K562 (cell line): ENCODE results near the gene HSPA13. TPM values are rescaled to one million over a fixed set of nuclear protein-coding genes. Genes with fewer than 3 reads are reported as not detected.

ENCODE experiments used
- ATAC-seq: fragments of 200-7000 bp; cut with Tn5 transposase; 3 replicates; pipeline ENCODE4 v1.9.1; 2020; ENCODE audit warnings: moderate library complexity
- BruUV-seq: library from RNA; stranded (reverse); fragments of 400-500 nt; replicated peaks from 2 replicates; lab custom pipeline; 2021; lab: Mats Ljungman, UMichigan
- CTCF ChIA-PET: fragments of 300-600 bp; formaldehyde crosslinking; extraction: SDS; loops from one replicate; lab custom pipeline; 2021; ENCODE audit warnings: low intra/inter-chr PET ratio; lab: Yijun Ruan, JAX
- POLR2A ChIA-PET: fragments of 300-600, 350-650 bp; sonication (Branson Sonifier 250); formaldehyde crosslinking; extraction: SDS; loops from one replicate; lab custom pipeline; 2021; ENCODE audit warnings: antibody characterized with exemption, inconsistent platforms; lab: Yijun Ruan, JAX
- DNase-seq, 4 experiments: peaks; one replicate each; pipeline versions ENCODE4 v3.0.0 to v3.0.0-alpha.2; 2011 to 2018; ENCODE audit warnings: low spot score in 3 of 4, mixed read lengths in 3 of 4; ENCODE audit errors: extremely low read depth in 1 of 4
- FAIRE-seq: peaks from 2 replicates; lab custom pipeline; 2011; peaks lifted over from hg19 to GRCh38; lab: Jason Lieb, UNC
- H2AFZ ChIP-seq: 2 replicates; pipeline ENCODE4 v1.6.0; 2011; ENCODE audit warnings: low read depth, low read length, control low read depth, inconsistent platforms
- H3K27ac ChIP-seq: fragments of 200-600 bp; 3 replicates; pipeline ENCODE4 v1.8.0; 2011; ENCODE audit warnings: low read depth, mild to moderate bottlenecking, control low read depth, inconsistent platforms, low read length, moderate library complexity, mixed read lengths; ENCODE audit errors: extremely low read depth
- H3K27me3 ChIP-seq, 2 experiments: fragments of 300-600 bp in 1 of 2; 2 replicates in 1 of 2; 3 replicates in 1 of 2; pipeline versions ENCODE4 v1.6.0 to v1.8.0; 2011; ENCODE audit warnings: inconsistent platforms in 2 of 2, low read length in 2 of 2, mild to moderate bottlenecking in 1 of 2, mixed read lengths in 1 of 2, moderate library complexity in 1 of 2; ENCODE audit not compliant: control insufficient read depth in 2 of 2, insufficient read depth in 2 of 2
- H3K36me3 ChIP-seq: fragments of 300-600 bp; 3 replicates; pipeline ENCODE4 v1.8.0; 2011; ENCODE audit warnings: mild to moderate bottlenecking, low read length, inconsistent platforms; ENCODE audit not compliant: control insufficient read depth, insufficient read depth
- H3K4me1 ChIP-seq, 2 experiments: fragments of 200-600 bp in 1 of 2; replicated peaks in 1 of 2; 2 replicates in 1 of 2; 3 replicates in 1 of 2; pipeline versions ENCODE4 v1.5.1 to v1.8.0; 2011; ENCODE audit warnings: inconsistent platforms in 2 of 2, low read length in 2 of 2, mild to moderate bottlenecking in 1 of 2, mixed read lengths in 1 of 2, moderate library complexity in 1 of 2; ENCODE audit not compliant: control insufficient read depth in 2 of 2, insufficient read depth in 2 of 2
- H3K4me2 ChIP-seq: 2 replicates; pipeline ENCODE4 v1.6.1; 2011; ENCODE audit warnings: low read length, control low read depth, inconsistent platforms, mixed read lengths; ENCODE audit not compliant: insufficient read depth
- H3K4me3 ChIP-seq: fragments of 200-600 bp; sonication (generic), shearing (Covaris generic); 2 replicates; pipeline ENCODE4 v1.5.1; 2016; ENCODE audit warnings: control low read depth, inconsistent platforms
- H3K79me2 ChIP-seq: fragments of 200-600 bp; 3 replicates; pipeline ENCODE4 v1.8.0; 2011; ENCODE audit warnings: low read length, inconsistent platforms; ENCODE audit not compliant: control insufficient read depth, insufficient read depth
- H3K9ac ChIP-seq, 2 experiments: 2 replicates each; pipeline versions ENCODE4 v1.6.0 to v1.6.1; 2011; ENCODE audit warnings: low read depth in 2 of 2, low read length in 2 of 2, control low read depth in 1 of 2, inconsistent platforms in 1 of 2, mild to moderate bottlenecking in 1 of 2, mixed read lengths in 1 of 2; ENCODE audit not compliant: insufficient read depth in 1 of 2
- H3K9me1 ChIP-seq: one replicate; pipeline ENCODE4 v1.6.0; 2011; ENCODE audit warnings: inconsistent platforms, mild to moderate bottlenecking, low read length, moderate library complexity; ENCODE audit not compliant: control insufficient read depth, insufficient read depth
- H3K9me3 ChIP-seq: replicated peaks from 2 replicates; pipeline ENCODE4 v1.5.1; 2011; ENCODE audit warnings: low read depth, low read length, inconsistent platforms; ENCODE audit not compliant: control insufficient read depth, insufficient read depth
- H4K20me1 ChIP-seq: replicated peaks from 2 replicates; pipeline ENCODE4 v1.6.1; 2011; ENCODE audit warnings: low read length, inconsistent platforms, mixed read lengths; ENCODE audit not compliant: control insufficient read depth, insufficient read depth
- ATF3 ChIP-seq, 2 experiments: fragments of 450-650 bp in 1 of 2; sonication (generic) in 1 of 2; formaldehyde crosslinking in 1 of 2; IDR thresholded peaks in 1 of 2; conservative IDR thresholded peaks in 1 of 2; 2 replicates each; pipeline versions ENCODE4 v1.6.1 to v1.8.1; 2016 to 2023; ENCODE audit warnings: mild to moderate bottlenecking in 2 of 2, moderate library complexity in 2 of 2, inconsistent platforms in 1 of 2, missing genetic modification reagents in 1 of 2
- ATF4 ChIP-seq: fragments of 450-650 bp; formaldehyde crosslinking; IDR thresholded peaks from 2 replicates; pipeline ENCODE4 v1.4.0; 2022; ENCODE audit warnings: mild to moderate bottlenecking, moderate library complexity
- ETS2 ChIP-seq: IDR thresholded peaks from 2 replicates; pipeline ENCODE4 v1.6.1; 2016; ENCODE audit warnings: borderline replicate concordance, missing genetic modification characterization, mild to moderate bottlenecking, moderate library complexity, missing compliant biosample characterization; ENCODE audit not compliant: poor library complexity, severe bottlenecking
- ETV1 ChIP-seq: fragments of 450-650 bp; conservative IDR thresholded peaks from 2 replicates; pipeline ENCODE4 v1.6.1; 2016; ENCODE audit warnings: missing genetic modification characterization, control low read depth, low read depth, missing compliant biosample characterization
- FOSL1 ChIP-seq: fragments of 200-800 bp; sonication (Bioruptor generic); conservative IDR thresholded peaks from 2 replicates; pipeline ENCODE4 v1.6.1; 2016; ENCODE audit warnings: missing genetic modification characterization, missing compliant biosample characterization
- FOXA3 ChIP-seq, 2 experiments: fragments of 450-650 bp in 1 of 2; sonication (generic) in 1 of 2; formaldehyde crosslinking; IDR thresholded peaks in 1 of 2; conservative IDR thresholded peaks in 1 of 2; 2 replicates each; pipeline versions ENCODE4 v1.4.0 to v1.8.0; 2020 to 2022; ENCODE audit warnings: mild to moderate bottlenecking in 2 of 2, missing genetic modification reagents in 1 of 2
- HBP1 ChIP-seq: fragments of 450-650 bp; formaldehyde crosslinking; IDR thresholded peaks from 2 replicates; pipeline ENCODE4 v1.4.0; 2022; ENCODE audit warnings: missing genetic modification characterization
- IRF9 ChIP-seq: fragments of 450-650 bp; IDR thresholded peaks from 2 replicates; pipeline ENCODE4 v1.6.1; 2016; ENCODE audit warnings: missing biosample characterization, missing genetic modification characterization
- KDM4B ChIP-seq, 2 experiments: fragments of 450-650 bp in 1 of 2; sonication (generic) in 1 of 2; IDR thresholded peaks; 2 replicates each; pipeline ENCODE4 v1.6.1; 2016 to 2017; ENCODE audit warnings: borderline replicate concordance in 2 of 2, antibody characterized with exemption in 1 of 2, low read depth in 1 of 2, mild to moderate bottlenecking in 1 of 2
- KLF6 ChIP-seq: fragments of 250-450 bp; sonication (Bioruptor Pico); IDR thresholded peaks from 2 replicates; pipeline ENCODE4 v1.4.0; 2020; ENCODE audit warnings: mild to moderate bottlenecking, moderate library complexity, borderline replicate concordance
- MEF2A ChIP-seq: IDR thresholded peaks from 2 replicates; pipeline ENCODE4 v1.6.1; 2011; ENCODE audit warnings: low read depth, mild to moderate bottlenecking, low read length, moderate library complexity; ENCODE audit not compliant: control insufficient read depth
- NCOA1 ChIP-seq: fragments of 450-650 bp; IDR thresholded peaks from 2 replicates; pipeline ENCODE4 v1.6.1; 2016; ENCODE audit warnings: low read depth
- POLR3G ChIP-seq: IDR thresholded peaks from 2 replicates; pipeline ENCODE4 v1.6.1; 2011; ENCODE audit not compliant: insufficient read length, insufficient replicate concordance; ENCODE audit errors: extremely low read depth
- RFX1 ChIP-seq: fragments of 450-650 bp; IDR thresholded peaks from 2 replicates; pipeline ENCODE4 v1.6.1; 2016; ENCODE audit warnings: mild to moderate bottlenecking, moderate library complexity
- SRSF3 ChIP-seq: fragments of 200-400 bp; formaldehyde crosslinking; IDR thresholded peaks from 2 replicates; pipeline ENCODE4 v1.6.1; 2016; ENCODE audit warnings: mild to moderate bottlenecking, low read length, moderate library complexity; ENCODE audit not compliant: insufficient read depth
- ZNF24 ChIP-seq: fragments of 450-650 bp; IDR thresholded peaks from 2 replicates; pipeline ENCODE4 v1.6.1; 2016
- ZNF707 ChIP-seq: fragments of 250-450 bp; sonication (Bioruptor Pico); conservative IDR thresholded peaks from 2 replicates; pipeline ENCODE4 v1.8.0; 2022; ENCODE audit warnings: inconsistent platforms, mild to moderate bottlenecking, moderate library complexity
- WGBS: fragments of 100-300 bp; shearing (Covaris generic); methylation state at CpG from one replicate; pipeline ENCODE4 v1.1.6; 2016; ENCODE audit warnings: low coverage, mixed read lengths; ENCODE audit not compliant: insufficient coverage; ENCODE audit errors: missing lambda C conversion rate; 5-methylcytosine and 5-hydroxymethylcytosine counted together
- in situ Hi-C: fragments of 300-500 bp; cut with MboI; formaldehyde crosslinking; loops from 4 replicates; pipeline ENCODE4 v1.15.0; 2018; ENCODE audit warnings: inconsistent platforms, mixed read lengths
- intact Hi-C: fragments of 100-400 bp; cut with micrococcal nuclease; formaldehyde crosslinking; loops from 2 replicates; pipeline ENCODE4 v1.14.2; 2022
- polyA plus RNA-seq, 8 experiments: library from polyadenylated mRNA; depleted of rRNA in 4 of 8; stranded (reverse) in 5 of 8; unstranded in 3 of 8; fragments of >200 nt; fragmentation: Nextera tagmentation in 2 of 8; fragmentation: Illumina TruSeq in 1 of 8; extraction: Ambion mirVana in 2 of 8; extraction: Trizol in 1 of 8; gene quantifications; 2 replicates each; pipeline versions ENCODE4 v1.2.1 to v1.2.3, GENCODE V29; 2011 to 2014; ENCODE audit warnings: inconsistent platforms in 1 of 8, missing spikeins in 1 of 8
- total RNA-seq, 7 experiments: library from RNA; depleted of rRNA in 6 of 7; stranded (reverse); fragments of >200 nt in 6 of 7; fragmentation: Illumina TruSeq in 2 of 7; extraction: Trizol in 2 of 7; gene quantifications; 2 replicates each; pipeline versions ENCODE4 v1.2.1 to v1.2.3, GENCODE V29; 2011 to 2021; ENCODE audit warnings: low replicate concordance in 1 of 7

The HSPA13 gene
- total and polyA plus RNA-seq, 9 of the 15 experiments (the other 6 are each of a cell fraction or from before 2014, with no cell fraction given), result 12.5 to 28.8 (median 23.9) TPM

- no peak for FAIRE-seq
- H4K20me1 ChIP-seq, result no peaks in the 10 kb centered on the region
- no peaks in the 10 kb centered on the region for H3K9me3 ChIP-seq
- peak; percentile 51; the same call in 1 of the 3 replicates for ATAC-seq
- intact Hi-C loops (no loop called here), in situ Hi-C loops (no loop called here)
- no peaks in the 10 kb centered on the region for H3K9me1 ChIP-seq
- DNase-seq, result no peak
- H3K36me3 ChIP-seq, result no peaks in the 10 kb centered on the region
- no peaks in the 10 kb centered on the region for H3K27me3 ChIP-seq
- WGBS, result 19% methylated on average over 3 of the region's 3 CpGs
- no peak overlapping the region for H3K9ac ChIP-seq
- H2AFZ ChIP-seq, result no peak overlapping the region
- no peak overlapping the region for H3K4me2 ChIP-seq
- BruUV-seq, result no TSS peak
- no peaks in the 10 kb centered on the region; a peak in 2 of 5 replicates for H3K4me1 ChIP-seq
- H3K4me3 ChIP-seq, result no peak overlapping the region
- CTCF ChIA-PET, result no interaction called here
- POLR2A ChIA-PET, result interaction anchor here (0.9 kb wide), 1 partner anchor 21 kb away, joined by 3 read pairs; the partner anchor contains the start of gene HSPA13
- H3K27ac ChIP-seq, result no peak overlapping the region
- H3K79me2 ChIP-seq, result no peaks in the 10 kb centered on the region
- TF ChIP-seq KDM4B (IDR thresholded peaks at IDR 0.05; ENCODE audit: borderline replicate concordance in 2 of 2, low read depth in 1 of 2), result no peak
- TF ChIP-seq ZNF24, result peak; percentile 51; the same call in 1 of the 2 replicates
- 0 out of 2 replicates have a peak, but pooled peaks have one; percentile 10 for TF ChIP-seq ETV1
- TF ChIP-seq HBP1 (CRISPR knock-in tag), result no peak
- TF ChIP-seq SRSF3, result no peak
- TF ChIP-seq ETS2, result no peak
- TF ChIP-seq ATF3 (IDR thresholded peaks at IDR 0.05), result peak; percentile 94
- no peak for TF ChIP-seq ATF3 (CRISPR knock-in tag; conservative IDR thresholded peaks at IDR 0.05)
- 0 out of 2 replicates have a peak, but pooled peaks have one; percentile 22 for TF ChIP-seq FOSL1
- TF ChIP-seq MEF2A, result no peak
- no peak for TF ChIP-seq NCOA1
- TF ChIP-seq KLF6 (CRISPR knock-in tag), result peak; percentile 57; the same call in 1 of the 2 replicates
- no peak for TF ChIP-seq POLR3G
- peak; percentile 74 for TF ChIP-seq IRF9
- peak; percentile 93 for TF ChIP-seq ATF4
- no peak for TF ChIP-seq RFX1
- TF ChIP-seq FOXA3 (CRISPR knock-in tag; conservative IDR thresholded peaks at IDR 0.05 in 1 of 2, IDR thresholded peaks at IDR 0.05 in 1 of 2), result no peak
- no peak for TF ChIP-seq ZNF707 (CRISPR knock-in tag)
Measured at GRCh38 chr21:14361958-14362357, 21.0 kb downstream of the HSPA13 start.
